HG03045 (cell line): Measurements from ENCODE around the gene TIMM44.

Experiments
- ATAC-seq: cut with Tn5 transposase; IDR thresholded peaks from one replicate; pipeline ENCODE4 v1.9.1; 2021; ENCODE audit warnings: mild to moderate bottlenecking, moderate library complexity; ENCODE audit not compliant: unreplicated experiment

The TIMM44 gene

GRCh38 chr19:7943444-7944176, at the start of gene TIMM44:
Gene TIMM44 (minus strand): TSS chr19:7943666. CDS start chr19:7943651, 15 bp downstream.
- ATAC-seq = peak; percentile 97

- no peak for ATAC-seq
Measured at GRCh38 chr19:7992575-7992974, 49.1 kb upstream of the TIMM44 start.

- no peak for ATAC-seq
Measured at GRCh38 chr19:7989071-7989575, 45.7 kb upstream of the TIMM44 start.

- no peak for ATAC-seq
Measured at GRCh38 chr19:7988307-7988706, 44.8 kb upstream of the TIMM44 start.

- ATAC-seq = no peak
Measured at GRCh38 chr19:7987114-7987768, 43.8 kb upstream of the TIMM44 start.

GRCh38 chr19:7986321-7987113, 43.1 kb upstream of the TIMM44 start:
- no peak for ATAC-seq

GRCh38 chr19:7985481-7985911, 42.0 kb upstream of the TIMM44 start:
- no peak for ATAC-seq

- no peak for ATAC-seq
Measured at GRCh38 chr19:7983995-7984837, 40.8 kb upstream of the TIMM44 start.

GRCh38 chr19:7983286-7983950, 40.0 kb upstream of the TIMM44 start:
- no peak for ATAC-seq

- ATAC-seq = no peak
Measured at GRCh38 chr19:7982651-7983099, 39.2 kb upstream of the TIMM44 start.

- no peak for ATAC-seq
Measured at GRCh38 chr19:7982103-7982502, 38.6 kb upstream of the TIMM44 start.

- ATAC-seq = no peak
Measured at GRCh38 chr19:7981661-7982060, 38.2 kb upstream of the TIMM44 start.

- ATAC-seq = no peak
Measured at GRCh38 chr19:7981199-7981598, 37.7 kb upstream of the TIMM44 start.

- ATAC-seq = no peak
Measured at GRCh38 chr19:7980635-7981121, 37.2 kb upstream of the TIMM44 start.

GRCh38 chr19:7980168-7980567, 36.7 kb upstream of the TIMM44 start:
- ATAC-seq = no peak

- ATAC-seq = no peak
Measured at GRCh38 chr19:7979559-7979958, 36.1 kb upstream of the TIMM44 start.

GRCh38 chr19:7979011-7979410, 35.5 kb upstream of the TIMM44 start:
- ATAC-seq = no peak

GRCh38 chr19:7978179-7978825, 34.8 kb upstream of the TIMM44 start:
- ATAC-seq = no peak

GRCh38 chr19:7977723-7978040, 34.2 kb upstream of the TIMM44 start:
- no peak for ATAC-seq
